Chondrocyte (in vitro differentiated cells): Measurements from ENCODE around the gene KIAA1217. TPM values are rescaled to one million over a fixed set of nuclear protein-coding genes. Genes with fewer than 3 reads are reported as not detected.

ENCODE experiments used
- DNase-seq: peaks from one replicate; pipeline ENCODE4 v3.0.0; 2021; ENCODE audit warnings: mixed read lengths, low spot score
- H3K27ac Mint-ChIP-seq: one replicate; pipeline ENCODE4 v1.8.0; 2021; ENCODE audit warnings: mild to moderate bottlenecking, moderate library complexity, mixed read lengths; ENCODE audit not compliant: unreplicated experiment
- H3K27me3 Mint-ChIP-seq: 2 replicates; pipeline ENCODE4 v1.8.0; 2021; ENCODE audit warnings: low read depth, mixed read lengths
- H3K36me3 Mint-ChIP-seq: 2 replicates; pipeline ENCODE4 v1.8.0; 2021; ENCODE audit warnings: low read depth, mixed read lengths
- H3K4me1 Mint-ChIP-seq: 2 replicates; pipeline ENCODE4 v1.8.0; 2021; ENCODE audit warnings: low read depth, mild to moderate bottlenecking, mixed read lengths
- H3K4me3 Mint-ChIP-seq: one replicate; pipeline ENCODE4 v1.8.0; 2021; ENCODE audit warnings: mild to moderate bottlenecking, moderate library complexity, mixed read lengths; ENCODE audit not compliant: unreplicated experiment
- H3K9me3 Mint-ChIP-seq: 2 replicates; pipeline ENCODE4 v1.8.0; 2021; ENCODE audit warnings: low read depth, mixed read lengths
- total RNA-seq: library from RNA; stranded (reverse); gene quantifications from 3 replicates; pipeline ENCODE4 v1.2.1, GENCODE V29; 2021
- TF ChIP-seq, protein P1 (sequence below): fragments of 200-600 bp; sonication (generic); IDR thresholded peaks from 2 replicates; pipeline ENCODE4 v1.5.0; 2021; ENCODE audit warnings: antibody characterized with exemption, mild to moderate bottlenecking, moderate library complexity

The KIAA1217 gene
- total RNA-seq, 1 donor from 2014 or later = 13.2 TPM

DNA sequence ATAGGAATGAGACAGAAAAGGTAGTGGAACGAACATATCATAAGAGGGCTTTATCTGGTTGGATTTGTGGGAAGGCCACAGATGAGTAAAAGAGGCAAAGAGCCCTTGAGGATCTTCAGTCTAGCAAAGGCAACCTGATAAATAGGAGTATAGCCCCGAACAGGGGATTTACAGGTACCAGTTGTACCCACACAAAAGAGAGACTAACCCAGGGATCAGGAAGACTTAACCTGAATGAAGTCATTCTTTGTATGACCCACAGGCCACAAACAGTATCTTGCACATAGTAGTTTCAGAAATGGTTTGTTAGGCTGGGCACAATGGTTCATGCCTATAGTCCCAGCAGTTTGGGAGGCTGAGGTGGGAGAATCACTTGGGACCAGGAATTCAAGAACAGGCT, 306.5 kb downstream of the KIAA1217 start:
- no peak overlapping the region for H3K4me3 Mint-ChIP-seq
- peaks cover 2% of the 10 kb centered on the region for H3K27me3 Mint-ChIP-seq
- TF ChIP-seq, protein P1, sequence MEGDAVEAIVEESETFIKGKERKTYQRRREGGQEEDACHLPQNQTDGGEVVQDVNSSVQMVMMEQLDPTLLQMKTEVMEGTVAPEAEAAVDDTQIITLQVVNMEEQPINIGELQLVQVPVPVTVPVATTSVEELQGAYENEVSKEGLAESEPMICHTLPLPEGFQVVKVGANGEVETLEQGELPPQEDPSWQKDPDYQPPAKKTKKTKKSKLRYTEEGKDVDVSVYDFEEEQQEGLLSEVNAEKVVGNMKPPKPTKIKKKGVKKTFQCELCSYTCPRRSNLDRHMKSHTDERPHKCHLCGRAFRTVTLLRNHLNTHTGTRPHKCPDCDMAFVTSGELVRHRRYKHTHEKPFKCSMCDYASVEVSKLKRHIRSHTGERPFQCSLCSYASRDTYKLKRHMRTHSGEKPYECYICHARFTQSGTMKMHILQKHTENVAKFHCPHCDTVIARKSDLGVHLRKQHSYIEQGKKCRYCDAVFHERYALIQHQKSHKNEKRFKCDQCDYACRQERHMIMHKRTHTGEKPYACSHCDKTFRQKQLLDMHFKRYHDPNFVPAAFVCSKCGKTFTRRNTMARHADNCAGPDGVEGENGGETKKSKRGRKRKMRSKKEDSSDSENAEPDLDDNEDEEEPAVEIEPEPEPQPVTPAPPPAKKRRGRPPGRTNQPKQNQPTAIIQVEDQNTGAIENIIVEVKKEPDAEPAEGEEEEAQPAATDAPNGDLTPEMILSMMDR = no peak
- no peaks in the 10 kb centered on the region for H3K36me3 Mint-ChIP-seq
- H3K9me3 Mint-ChIP-seq = no peaks in the 10 kb centered on the region
- H3K4me1 Mint-ChIP-seq = peaks cover 8% of the 10 kb centered on the region
- H3K27ac Mint-ChIP-seq = no peak overlapping the region
- DNase-seq = no peak

DNA sequence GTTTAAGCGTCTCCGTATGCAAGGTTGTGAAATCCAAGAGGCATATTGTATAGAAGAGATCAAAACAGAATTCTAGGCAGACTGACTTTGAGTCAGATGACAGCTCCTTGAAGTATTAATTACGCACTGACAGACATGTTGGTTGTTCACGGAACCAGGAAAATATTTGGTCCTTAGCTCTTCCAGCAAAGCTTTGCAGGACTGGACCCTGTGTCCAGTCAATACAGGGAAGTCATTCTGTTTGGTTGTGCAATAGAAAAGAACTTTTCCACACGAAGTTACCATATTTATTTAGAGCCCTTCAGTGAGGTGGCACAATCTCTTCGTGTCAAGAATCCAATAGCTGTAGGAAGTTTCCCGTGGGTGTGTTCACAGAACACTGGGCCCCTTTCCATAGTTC, 309.5 kb downstream of the KIAA1217 start:
- Mint-ChIP-seq H3K4me1 (peaks cover 8% of the 10 kb centered on the region), H3K27ac (no peak overlapping the region), H3K9me3 (no peaks in the 10 kb centered on the region), H3K27me3 (peaks cover 2% of the 10 kb centered on the region), H3K36me3 (no peaks in the 10 kb centered on the region), H3K4me3 (no peak overlapping the region)
- DNase-seq = no peak
- TF ChIP-seq, protein P1 = no peak

DNA sequence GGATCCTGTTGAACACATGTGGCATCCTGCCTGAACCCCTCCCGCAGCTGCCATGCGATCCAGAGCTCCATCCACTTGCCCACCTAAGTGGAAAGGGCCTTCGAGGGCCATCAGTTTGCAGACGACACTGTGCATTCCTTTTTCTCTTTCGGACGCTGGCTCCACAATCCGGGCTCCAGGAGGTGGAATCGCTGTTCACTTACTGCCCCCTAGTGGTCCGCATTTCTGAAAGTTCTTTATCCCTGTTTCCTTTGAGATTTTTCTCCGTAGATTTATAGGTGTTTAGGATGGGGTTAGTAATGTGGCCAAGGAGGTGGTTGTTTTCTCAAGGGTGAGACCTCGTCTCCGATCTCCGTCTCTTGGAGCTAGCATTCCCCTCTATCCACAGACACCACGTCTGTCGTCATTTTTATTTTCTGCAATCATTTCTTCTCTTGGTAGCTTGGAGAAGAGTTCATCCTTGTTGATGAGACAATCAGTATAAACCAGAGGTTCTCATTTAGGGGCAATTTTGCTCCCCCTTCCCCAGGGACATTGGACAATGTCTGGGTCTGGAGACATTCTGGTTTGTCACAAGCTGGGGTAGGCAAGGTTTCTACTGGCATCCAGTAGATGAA, 310.2 kb downstream of the KIAA1217 start:
- no peak overlapping the region for H3K27ac Mint-ChIP-seq
- DNase-seq = no peak
- no peak overlapping the region for H3K4me3 Mint-ChIP-seq
- TF ChIP-seq, protein P1 = peak; percentile 93
- H3K9me3 Mint-ChIP-seq = no peaks in the 10 kb centered on the region
- peaks cover 8% of the 10 kb centered on the region for H3K4me1 Mint-ChIP-seq
- peaks cover 2% of the 10 kb centered on the region for H3K36me3 Mint-ChIP-seq
- H3K27me3 Mint-ChIP-seq = peaks cover 2% of the 10 kb centered on the region

DNA sequence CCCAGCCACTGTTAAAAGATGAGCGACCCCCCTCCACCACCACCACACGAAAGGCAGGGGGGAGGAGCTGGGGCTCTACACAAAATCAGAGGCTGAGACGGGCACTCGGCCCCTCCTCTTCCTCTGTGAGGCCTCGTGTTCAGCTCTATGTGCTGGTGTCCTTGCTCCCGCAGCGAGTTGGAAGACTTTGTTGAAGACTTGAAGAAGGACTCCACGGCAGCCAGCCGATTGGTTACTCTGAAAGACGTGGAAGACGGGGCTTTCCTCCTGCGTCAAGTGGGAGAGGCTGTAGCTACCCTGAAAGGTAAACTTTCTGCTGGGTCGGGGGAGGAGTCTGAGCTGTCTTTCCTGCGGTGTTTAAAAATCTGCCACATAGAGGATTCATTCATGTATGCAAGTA, 311.0 kb downstream of the KIAA1217 start:
- TF ChIP-seq, protein P1 = no peak
- Mint-ChIP-seq H3K27me3 (peaks cover 2% of the 10 kb centered on the region), H3K27ac (no peak overlapping the region), H3K36me3 (peaks cover 2% of the 10 kb centered on the region), H3K9me3 (no peaks in the 10 kb centered on the region), H3K4me1 (peaks cover 8% of the 10 kb centered on the region), H3K4me3 (no peak overlapping the region)
- DNase-seq = no peak

DNA sequence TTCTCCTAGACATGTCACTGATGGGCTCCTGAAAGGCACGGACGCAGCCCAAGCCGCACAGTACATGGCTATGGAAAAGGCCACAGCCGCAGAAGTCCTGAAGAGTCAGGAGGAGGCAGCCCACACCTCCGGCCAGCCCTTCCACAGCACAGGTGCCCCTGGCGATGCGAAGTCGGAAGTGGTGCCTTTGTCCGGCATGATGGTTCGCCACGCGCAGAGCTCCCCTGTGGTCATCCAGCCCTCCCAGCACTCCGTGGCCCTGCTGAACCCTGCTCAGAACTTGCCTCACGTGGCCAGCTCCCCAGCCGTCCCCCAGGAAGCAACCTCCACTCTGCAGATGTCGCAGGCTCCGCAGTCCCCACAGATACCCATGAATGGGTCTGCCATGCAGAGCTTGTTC, 315.4 kb downstream of the KIAA1217 start:
- H3K27ac Mint-ChIP-seq = no peak overlapping the region
- no peak overlapping the region for H3K4me3 Mint-ChIP-seq
- no peak for DNase-seq
- H3K27me3 Mint-ChIP-seq = no peaks in the 10 kb centered on the region
- H3K36me3 Mint-ChIP-seq = peaks cover 4% of the 10 kb centered on the region
- H3K4me1 Mint-ChIP-seq = no peaks in the 10 kb centered on the region
- TF ChIP-seq, protein P1 = no peak
- no peaks in the 10 kb centered on the region for H3K9me3 Mint-ChIP-seq
